Loucy (cell line): ENCODE results near the gene KCNQ5.

ENCODE experiments used
- EZH2phosphoT487 ChIP-seq: fragments of 200-600 bp; IDR thresholded peaks from 2 replicates; pipeline ENCODE4 v1.6.1; 2018; ENCODE audit warnings: antibody characterized with exemption, mild to moderate bottlenecking, moderate library complexity, borderline replicate concordance
- TF ChIP-seq, protein P1 (sequence below): fragments of 200-600 bp; sonication (generic); conservative IDR thresholded peaks from 2 replicates; pipeline ENCODE4 v1.5.1; 2014; ENCODE audit warnings: mild to moderate bottlenecking, antibody characterized with exemption, low read length

DNA sequence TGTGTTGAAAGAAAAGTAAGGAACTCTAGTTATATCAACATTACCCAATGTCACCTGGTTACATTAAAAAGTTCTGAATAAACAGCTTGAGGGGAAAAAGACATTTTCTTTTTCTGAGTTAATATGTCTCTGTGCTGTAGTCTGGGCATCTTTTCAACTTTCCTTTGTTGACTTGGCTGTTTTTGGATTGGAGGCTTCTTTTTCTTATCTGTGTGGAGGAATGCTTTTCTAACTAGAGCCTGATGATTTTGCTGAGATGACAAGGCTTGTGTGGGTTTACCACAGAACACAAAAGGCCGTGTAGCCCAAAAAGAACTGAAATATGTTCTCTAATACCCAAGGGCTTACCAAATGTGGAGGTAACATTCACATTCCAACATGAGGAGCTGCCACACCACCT, 161.8 kb downstream of the KCNQ5 start:
- TF ChIP-seq, protein P1, sequence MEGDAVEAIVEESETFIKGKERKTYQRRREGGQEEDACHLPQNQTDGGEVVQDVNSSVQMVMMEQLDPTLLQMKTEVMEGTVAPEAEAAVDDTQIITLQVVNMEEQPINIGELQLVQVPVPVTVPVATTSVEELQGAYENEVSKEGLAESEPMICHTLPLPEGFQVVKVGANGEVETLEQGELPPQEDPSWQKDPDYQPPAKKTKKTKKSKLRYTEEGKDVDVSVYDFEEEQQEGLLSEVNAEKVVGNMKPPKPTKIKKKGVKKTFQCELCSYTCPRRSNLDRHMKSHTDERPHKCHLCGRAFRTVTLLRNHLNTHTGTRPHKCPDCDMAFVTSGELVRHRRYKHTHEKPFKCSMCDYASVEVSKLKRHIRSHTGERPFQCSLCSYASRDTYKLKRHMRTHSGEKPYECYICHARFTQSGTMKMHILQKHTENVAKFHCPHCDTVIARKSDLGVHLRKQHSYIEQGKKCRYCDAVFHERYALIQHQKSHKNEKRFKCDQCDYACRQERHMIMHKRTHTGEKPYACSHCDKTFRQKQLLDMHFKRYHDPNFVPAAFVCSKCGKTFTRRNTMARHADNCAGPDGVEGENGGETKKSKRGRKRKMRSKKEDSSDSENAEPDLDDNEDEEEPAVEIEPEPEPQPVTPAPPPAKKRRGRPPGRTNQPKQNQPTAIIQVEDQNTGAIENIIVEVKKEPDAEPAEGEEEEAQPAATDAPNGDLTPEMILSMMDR: no peak
- TF ChIP-seq EZH2phosphoT487: no peak
